Measurements from ENCODE around the gene MBD5.

- no peak for TF ChIP-seq EZH2phosphoT487 (IDR thresholded peaks at IDR 0.05; ENCODE audit: insufficient read depth, low read depth)
- TF ChIP-seq EZH2 (IDR thresholded peaks at IDR 0.05; ENCODE audit: insufficient read depth, poor library complexity, severe bottlenecking) = no peak
Observed at GRCh38 chr2:148508878-148509287, 488.0 kb downstream of the MBD5 start.
